RWPE2 (cell line): Measurements from ENCODE around the gene NECTIN1.

Experiments
- ATAC-seq: fragments of 200-7000 bp; cut with Tn5 transposase; 3 replicates; pipeline ENCODE4 v1.9.1; 2021; ENCODE audit warnings: low read depth
- DNase-seq: peaks from one replicate; pipeline ENCODE4 v3.0.0-alpha.2; 2020; ENCODE audit warnings: low spot score
- H3K27ac ChIP-seq: fragments of 450-650 bp; 2 replicates; pipeline ENCODE4 v1.5.1; 2017; ENCODE audit warnings: mild to moderate bottlenecking; ENCODE audit not compliant: poor library complexity, severe bottlenecking
- H3K27me3 ChIP-seq: fragments of 250-450 bp; sonication (Bioruptor Pico); 2 replicates; pipeline ENCODE4 v1.5.1; 2021; ENCODE audit warnings: mild to moderate bottlenecking, moderate library complexity; ENCODE audit not compliant: insufficient read depth, poor library complexity, severe bottlenecking
- H3K36me3 ChIP-seq: fragments of 250-450 bp; sonication (Bioruptor Pico); 2 replicates; pipeline ENCODE4 v1.5.1; 2020; ENCODE audit warnings: low read depth, mild to moderate bottlenecking, moderate library complexity
- H3K4me1 ChIP-seq: fragments of 250-450 bp; sonication (Bioruptor Pico); 2 replicates; pipeline ENCODE4 v1.5.1; 2021; ENCODE audit warnings: mild to moderate bottlenecking, moderate library complexity; ENCODE audit not compliant: insufficient read depth, poor library complexity, severe bottlenecking
- H3K4me3 ChIP-seq: fragments of 250-450 bp; sonication (Bioruptor Pico); 2 replicates; pipeline ENCODE4 v1.5.1; 2021; ENCODE audit warnings: mild to moderate bottlenecking, moderate library complexity; ENCODE audit not compliant: severe bottlenecking
- H3K9me3 ChIP-seq: fragments of 250-450 bp; sonication (Bioruptor Pico); 2 replicates; pipeline ENCODE4 v1.5.1; 2021; ENCODE audit warnings: mild to moderate bottlenecking, moderate library complexity; ENCODE audit not compliant: severe bottlenecking
- CTCF ChIP-seq: fragments of 450-650 bp; IDR thresholded peaks from one replicate; pipeline ENCODE4 v1.5.1; 2017; ENCODE audit warnings: mild to moderate bottlenecking, moderate library complexity; ENCODE audit not compliant: poor library complexity, severe bottlenecking

The NECTIN1 gene

GRCh38 chr11:119692540-119692820, 36.5 kb downstream of the NECTIN1 start:
- ATAC-seq (no peak), DNase-seq (no peak)
- TF ChIP-seq CTCF: no peak
- Histone ChIP-seq H3K36me3 (peaks cover 9% of the 10 kb centered on the region; the same call in 1 of the 2 replicates), H3K9me3 (no peaks in the 10 kb centered on the region), H3K4me3 (no peak overlapping the region), H3K27me3 (no peaks in the 10 kb centered on the region), H3K27ac (peak overlapping the region; percentile 95), H3K4me1 (peaks cover 92% of the 10 kb centered on the region)

GRCh38 chr11:119691701-119692539, 37.1 kb downstream of the NECTIN1 start:
- H3K4me3 ChIP-seq: no peak overlapping the region
- H3K9me3 ChIP-seq: no peaks in the 10 kb centered on the region
- ATAC-seq (peak; percentile 63), DNase-seq (peak; percentile 96)
- no peaks in the 10 kb centered on the region for H3K27me3 ChIP-seq
- peaks cover 9% of the 10 kb centered on the region; the same call in 1 of the 2 replicates for H3K36me3 ChIP-seq
- TF ChIP-seq CTCF: no peak
- H3K4me1 ChIP-seq: peaks cover 92% of the 10 kb centered on the region
- peak overlapping the region; percentile 95 for H3K27ac ChIP-seq

- H3K9me3 ChIP-seq: no peaks in the 10 kb centered on the region
- TF ChIP-seq CTCF: no peak
- H3K4me1 ChIP-seq: peaks cover 98% of the 10 kb centered on the region
- H3K27me3 ChIP-seq: no peaks in the 10 kb centered on the region
- peaks cover 9% of the 10 kb centered on the region; the same call in 1 of the 2 replicates for H3K36me3 ChIP-seq
- H3K4me3 ChIP-seq: no peak overlapping the region
- ATAC-seq (no peak), DNase-seq (no peak)
- peak overlapping the region; percentile 95 for H3K27ac ChIP-seq
Observed at GRCh38 chr11:119691020-119691666, 37.9 kb downstream of the NECTIN1 start.

- TF ChIP-seq CTCF: no peak
- Histone ChIP-seq H3K4me1 (peaks cover 96% of the 10 kb centered on the region), H3K36me3 (0 out of 2 replicates have a peak, but pooled peaks cover 3% of the 10 kb centered on the region), H3K27ac (peak overlapping the region; percentile 95), H3K27me3 (no peaks in the 10 kb centered on the region), H3K4me3 (no peak overlapping the region), H3K9me3 (no peaks in the 10 kb centered on the region)
- no peak for ATAC-seq
- DNase-seq: no peak
Observed at GRCh38 chr11:119689302-119689701, 39.7 kb downstream of the NECTIN1 start.
